ENCODE results near the gene DDX52.

DDX52 gene

GRCh38 chr17:37608351-37609169 lies 34.7 kb downstream of the DDX52 start:
- TF ChIP-seq CTCF (IDR thresholded peaks at IDR 0.05; ENCODE audit: insufficient read depth, low read depth, low read length, missing control alignments), result no peak
- H3K4me3 ChIP-seq (ENCODE audit: low read length), result peak overlapping the region; percentile 82
- peak; percentile 15 for DNase-seq (ENCODE audit: low read depth)

DNA sequence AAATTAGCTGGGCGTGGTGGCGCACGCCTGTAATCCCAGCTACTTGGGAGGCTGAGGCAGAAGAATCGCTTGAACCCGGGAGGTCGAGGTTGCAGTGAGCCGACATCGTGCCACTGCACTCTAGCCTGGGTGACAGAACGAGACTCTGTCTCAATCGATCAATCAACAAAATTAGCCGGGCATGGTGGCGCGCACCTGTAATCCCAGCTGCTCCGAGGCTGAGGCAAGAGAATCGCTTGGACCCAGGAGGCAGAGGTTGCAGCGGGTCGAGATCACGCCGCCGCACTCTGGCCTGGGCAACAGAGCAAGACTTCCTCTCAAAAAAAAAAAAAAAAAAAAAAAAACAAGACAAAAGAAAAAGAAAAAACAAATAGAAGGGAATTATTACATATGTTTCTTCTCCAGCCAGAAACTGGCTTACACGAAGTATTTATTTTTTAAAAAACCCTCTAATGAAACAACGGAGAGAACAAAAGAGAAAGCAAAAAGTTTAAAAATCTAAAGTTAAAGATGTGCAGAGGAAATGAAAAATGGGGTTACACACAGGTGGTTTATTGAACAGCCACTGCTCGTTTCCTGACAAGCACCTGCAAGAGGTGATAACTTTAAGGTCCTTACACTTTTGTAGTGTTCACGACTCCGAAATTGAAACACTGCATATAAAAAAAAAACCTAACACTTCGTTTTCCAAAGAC lies 35.5 kb downstream of the DDX52 start:
- no peak for TF ChIP-seq CTCF (IDR thresholded peaks at IDR 0.05; ENCODE audit: insufficient read depth, low read depth, low read length, missing control alignments)
- no peak for DNase-seq (ENCODE audit: low read depth)
- peak overlapping the region; percentile 82 for H3K4me3 ChIP-seq (ENCODE audit: low read length)

- DNase-seq (ENCODE audit: low read depth), result no peak
- no peak overlapping the region for H3K4me3 ChIP-seq (ENCODE audit: low read length)
- TF ChIP-seq CTCF (IDR thresholded peaks at IDR 0.05; ENCODE audit: insufficient read depth, low read depth, low read length, missing control alignments), result no peak
Observed at GRCh38 chr17:37605813-37606505, 37.3 kb downstream of the DDX52 start.

DNA sequence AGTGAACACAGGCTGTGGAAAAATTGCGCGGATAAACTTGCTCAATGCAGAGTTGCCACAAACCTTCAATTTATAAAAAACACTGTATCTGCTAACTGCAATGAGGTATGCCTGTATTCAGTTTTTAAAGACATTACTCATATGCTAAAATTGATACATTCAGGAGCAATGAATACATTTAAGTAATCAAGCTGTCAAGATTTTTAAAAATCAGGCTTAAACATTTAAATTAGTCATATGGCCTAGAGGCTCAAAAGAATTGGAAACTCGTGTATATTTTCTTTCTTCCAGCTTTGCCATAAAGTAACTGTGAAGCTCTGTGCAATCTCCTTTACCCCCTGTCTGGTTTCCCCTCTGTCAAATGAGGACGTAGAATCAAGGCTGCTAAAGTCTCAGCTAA lies 38.2 kb downstream of the DDX52 start:
- no peak overlapping the region for H3K4me3 ChIP-seq (ENCODE audit: low read length)
- no peak for DNase-seq (ENCODE audit: low read depth)
- TF ChIP-seq CTCF (IDR thresholded peaks at IDR 0.05; ENCODE audit: insufficient read depth, low read depth, low read length, missing control alignments), result no peak

DNA sequence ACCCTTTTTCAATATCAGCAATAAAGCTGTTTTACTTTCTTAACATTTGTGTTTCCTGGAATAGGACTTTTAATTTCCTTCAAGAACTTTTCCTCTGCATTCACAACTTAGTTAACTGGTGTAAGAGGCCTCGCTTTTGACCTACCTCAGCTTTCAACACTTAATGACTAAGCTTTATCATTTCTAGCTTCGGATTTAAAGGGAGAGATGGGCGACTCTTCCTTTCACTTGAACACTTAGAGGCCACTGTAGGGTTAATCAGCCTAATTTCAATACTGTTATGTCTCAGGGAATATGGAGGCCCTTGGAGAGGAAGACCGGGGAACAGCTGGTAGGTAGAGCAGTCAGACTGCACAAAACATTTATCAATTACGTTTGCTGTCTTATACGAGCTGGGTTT lies 38.7 kb downstream of the DDX52 start:
- DNase-seq (ENCODE audit: low read depth), result no peak
- TF ChIP-seq CTCF (IDR thresholded peaks at IDR 0.05; ENCODE audit: insufficient read depth, low read depth, low read length, missing control alignments), result no peak
- no peak overlapping the region for H3K4me3 ChIP-seq (ENCODE audit: low read length)

DNA sequence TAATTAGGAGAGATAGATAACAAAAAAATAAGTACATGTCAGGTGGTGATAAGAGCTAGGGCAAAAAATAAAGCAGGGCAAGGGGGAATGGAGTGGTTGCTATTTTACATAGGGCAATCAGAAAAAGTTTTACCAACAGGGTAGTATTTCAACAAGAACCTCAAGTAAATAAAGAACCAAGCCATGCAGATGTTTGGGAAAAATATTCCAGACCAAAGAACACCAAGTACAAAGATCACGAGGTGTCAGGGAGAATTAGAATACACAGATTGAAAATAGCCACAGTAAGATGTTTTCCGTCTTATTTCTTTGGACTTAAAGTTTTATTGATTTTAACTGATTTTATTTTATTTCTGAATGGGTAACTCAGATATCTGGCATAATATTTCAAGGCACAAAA lies 45.1 kb downstream of the DDX52 start:
- no peak for TF ChIP-seq CTCF (IDR thresholded peaks at IDR 0.05; ENCODE audit: insufficient read depth, low read depth, low read length, missing control alignments)
- no peak overlapping the region for H3K4me3 ChIP-seq (ENCODE audit: low read length)
- DNase-seq (ENCODE audit: low read depth), result no peak
